H1 (cell line): ENCODE results near the gene PCDH9. TPM values are rescaled to one million over a fixed set of nuclear protein-coding genes. Genes with fewer than 3 reads are reported as not detected.

ENCODE experiments used
- CTCF ChIA-PET: fragments of 300-600 bp; sonication (Branson Sonifier 250); formaldehyde crosslinking; loops from one replicate; lab custom pipeline; 2021; ENCODE audit not compliant: partially characterized antibody; lab: Charles Lee
- POLR2A ChIA-PET: fragments of 300-600 bp; sonication (Branson Sonifier 250); formaldehyde crosslinking; loops from one replicate; lab custom pipeline; 2021; ENCODE audit warnings: inconsistent platforms; ENCODE audit not compliant: partially characterized antibody; lab: Charles Lee
- DNase-seq, 2 experiments: peaks; one replicate each; pipeline versions ENCODE4 v3.0.0 to v3.0.0-alpha.2; 2010 to 2022; ENCODE audit warnings: low spot score in 2 of 2, low read depth in 1 of 2, mixed read lengths in 1 of 2
- FAIRE-seq: peaks from 2 replicates; lab custom pipeline; 2011; peaks lifted over from hg19 to GRCh38; lab: Jason Lieb, UNC
- H2AFZ ChIP-seq: 2 replicates; pipeline ENCODE4 v1.8.1; 2012; ENCODE audit warnings: low read length, inconsistent platforms
- H2AK5ac ChIP-seq: 2 replicates; pipeline ENCODE4 v1.6.1; 2013; ENCODE audit warnings: low read depth, low read length
- H2BK120ac ChIP-seq: replicated peaks from 2 replicates; pipeline ENCODE3; 2013; ENCODE audit warnings: low read depth, low read length, inconsistent platforms
- H2BK12ac ChIP-seq: 2 replicates; pipeline ENCODE4 v1.6.1; 2013; ENCODE audit warnings: low read depth, low read length
- H2BK15ac ChIP-seq: 2 replicates; pipeline ENCODE4 v1.6.1; 2013; ENCODE audit warnings: low read length
- H2BK20ac ChIP-seq: 2 replicates; pipeline ENCODE4 v1.6.1; 2013; ENCODE audit warnings: low read length
- H2BK5ac ChIP-seq: 2 replicates; pipeline ENCODE4 v1.6.1; 2013; ENCODE audit warnings: low read depth, low read length
- H3K14ac ChIP-seq: 2 replicates; pipeline ENCODE4 v1.6.1; 2013; ENCODE audit warnings: inconsistent platforms; ENCODE audit not compliant: insufficient read length
- H3K18ac ChIP-seq: 2 replicates; pipeline ENCODE4 v1.6.1; 2013; ENCODE audit warnings: low read length; ENCODE audit errors: extremely low read depth
- H3K23ac ChIP-seq: 2 replicates; pipeline ENCODE4 v1.6.1; 2013; ENCODE audit warnings: inconsistent platforms; ENCODE audit not compliant: insufficient read length
- H3K23me2 ChIP-seq: 2 replicates; pipeline ENCODE4 v1.6.1; 2013; ENCODE audit warnings: low read depth, low read length
- H3K27ac ChIP-seq: 2 replicates; pipeline ENCODE4 v1.6.1; 2011; ENCODE audit warnings: low read depth, low read length, inconsistent platforms
- H3K27me3 ChIP-seq, 4 experiments: replicated peaks in 1 of 4; 1 replicate in 1 of 4; 2 replicates in 3 of 4; pipeline versions ENCODE4 v1.6.1 to v1.8.1; 2011 to 2013; ENCODE audit warnings: low read length in 3 of 4, mild to moderate bottlenecking in 3 of 4, inconsistent platforms in 2 of 4, mixed read lengths in 2 of 4, moderate library complexity in 1 of 4; ENCODE audit not compliant: control insufficient read depth in 3 of 4, insufficient read depth in 3 of 4; ENCODE audit errors: extremely low read depth in 1 of 4
- H3K36me3 ChIP-seq, 4 experiments: 2 replicates each; pipeline versions ENCODE4 v1.6.1 to v1.8.1; 2011 to 2013; ENCODE audit warnings: mild to moderate bottlenecking in 4 of 4, low read length in 3 of 4, moderate library complexity in 2 of 4, control low read depth in 1 of 4, inconsistent platforms in 1 of 4; ENCODE audit not compliant: insufficient read depth in 4 of 4, control insufficient read depth in 2 of 4
- H3K4ac ChIP-seq: replicated peaks from 2 replicates; pipeline ENCODE3; 2013; ENCODE audit warnings: low read length, low read depth, mixed read lengths, inconsistent platforms; ENCODE audit not compliant: insufficient read length
- H3K4me1 ChIP-seq, 4 experiments: replicated peaks in 1 of 4; 1 replicate in 1 of 4; 2 replicates in 3 of 4; pipeline versions ENCODE4 v1.6.1 to v1.8.1; 2011 to 2013; ENCODE audit warnings: low read length in 3 of 4, inconsistent platforms in 2 of 4, mixed read lengths in 1 of 4; ENCODE audit not compliant: insufficient read depth in 4 of 4, control insufficient read depth in 3 of 4
- H3K4me2 ChIP-seq, 2 experiments: 2 replicates each; pipeline versions ENCODE4 v1.6.1 to v1.8.1; 2011 to 2013; ENCODE audit warnings: low read depth in 2 of 2, low read length in 2 of 2, control low read depth in 1 of 2, inconsistent platforms in 1 of 2, mild to moderate bottlenecking in 1 of 2; ENCODE audit not compliant: insufficient read depth in 1 of 2
- H3K4me3 ChIP-seq, 4 experiments: fragments of 200-600, 300-600 bp in 1 of 4; sonication (generic), shearing (Covaris generic), sonication (Bioruptor Twin) in 1 of 4; 2 replicates each; pipeline versions ENCODE4 v1.5.1 to v1.8.1; 2011 to 2016; ENCODE audit warnings: low read length in 4 of 4, low read depth in 3 of 4, control low read depth in 2 of 4, inconsistent platforms in 2 of 4, mild to moderate bottlenecking in 2 of 4, mixed read lengths in 1 of 4, moderate library complexity in 1 of 4; ENCODE audit not compliant: insufficient read depth in 2 of 4; ENCODE audit errors: extremely low read depth in 1 of 4
- H3K56ac ChIP-seq: replicated peaks from 2 replicates; pipeline ENCODE3; 2013; ENCODE audit warnings: low read depth, mild to moderate bottlenecking, mixed read lengths, low read length, inconsistent platforms; ENCODE audit not compliant: insufficient read length
- H3K79me1 ChIP-seq: 2 replicates; pipeline ENCODE4 v1.6.1; 2013; ENCODE audit warnings: low read depth, low read length, control low read depth
- H3K79me2 ChIP-seq, 2 experiments: 2 replicates each; pipeline versions ENCODE4 v1.6.1 to v1.8.1; 2012 to 2013; ENCODE audit warnings: low read length in 2 of 2, mild to moderate bottlenecking in 2 of 2, inconsistent platforms in 1 of 2; ENCODE audit not compliant: insufficient read depth in 2 of 2, control insufficient read depth in 1 of 2
- H3K9ac ChIP-seq, 4 experiments: replicated peaks in 1 of 4; 1 replicate in 1 of 4; 2 replicates in 3 of 4; pipeline versions ENCODE4 v1.6.1 to v1.8.1; 2011 to 2013; ENCODE audit warnings: low read depth in 3 of 4, low read length in 3 of 4, control low read depth in 2 of 4, mild to moderate bottlenecking in 2 of 4, moderate library complexity in 2 of 4, inconsistent platforms in 1 of 4; ENCODE audit errors: extremely low read depth in 1 of 4
- H3K9me3 ChIP-seq, 2 experiments: 2 replicates each; pipeline versions ENCODE4 v1.6.1 to v1.8.1; 2012 to 2013; ENCODE audit warnings: mild to moderate bottlenecking in 2 of 2, moderate library complexity in 2 of 2, control low read depth in 1 of 2, inconsistent platforms in 1 of 2, low read depth in 1 of 2, low read length in 1 of 2, mixed read lengths in 1 of 2; ENCODE audit not compliant: insufficient read depth in 2 of 2
- H4K20me1 ChIP-seq, 2 experiments: replicated peaks in 1 of 2; 2 replicates each; pipeline versions ENCODE3 to v1.8.1; 2011 to 2013; ENCODE audit warnings: inconsistent platforms in 2 of 2, low read length in 2 of 2, mild to moderate bottlenecking in 1 of 2; ENCODE audit not compliant: insufficient read depth in 2 of 2, control insufficient read depth in 1 of 2
- H4K5ac ChIP-seq: 2 replicates; pipeline ENCODE4 v1.6.1; 2013; ENCODE audit warnings: low read length, low read depth, mixed read lengths, inconsistent platforms; ENCODE audit not compliant: insufficient read length
- H4K8ac ChIP-seq: 2 replicates; pipeline ENCODE4 v1.8.0; 2013; ENCODE audit warnings: mild to moderate bottlenecking, moderate library complexity, low read length, inconsistent platforms; ENCODE audit not compliant: insufficient read depth; ENCODE audit errors: extremely low read depth
- H4K91ac ChIP-seq: replicated peaks from 2 replicates; pipeline ENCODE3; 2013; ENCODE audit warnings: low read length, mixed read lengths, inconsistent platforms; ENCODE audit not compliant: insufficient read length
- BCL11A ChIP-seq, 2 experiments: IDR thresholded peaks; one replicate each; pipeline ENCODE4 v1.6.1; 2011; ENCODE audit warnings: low read depth in 2 of 2, low read length in 2 of 2, mild to moderate bottlenecking in 2 of 2
- GABPA ChIP-seq: IDR thresholded peaks from 2 replicates; pipeline ENCODE4 v1.6.1; 2011; ENCODE audit warnings: mild to moderate bottlenecking, low read length, moderate library complexity, borderline replicate concordance; ENCODE audit not compliant: insufficient read depth
- MAFK ChIP-seq: IDR thresholded peaks from 2 replicates; pipeline ENCODE4 v1.6.1; 2012; ENCODE audit warnings: low read depth, mild to moderate bottlenecking, improper control_type of control experiment, low read length
- POU5F1 ChIP-seq: IDR thresholded peaks from 2 replicates; pipeline ENCODE4 v1.6.1; 2011; ENCODE audit warnings: low read depth, mild to moderate bottlenecking, low read length, moderate library complexity
- RBBP5 ChIP-seq: IDR thresholded peaks from 2 replicates; pipeline ENCODE4 v1.7.1; 2012; ENCODE audit warnings: low read depth, mild to moderate bottlenecking, inconsistent platforms, low read length, moderate library complexity, borderline replicate concordance
- SUZ12 ChIP-seq: fragments of 200-600 bp; sonication (generic); IDR thresholded peaks from 2 replicates; pipeline ENCODE4 v1.6.1; 2012; ENCODE audit warnings: mild to moderate bottlenecking, inconsistent platforms, low read length, moderate library complexity, mixed read lengths
- WGBS, 2 experiments: shearing (Covaris generic) in 1 of 2; methylation state at CpG; one replicate each; pipeline versions ENCODE4 v1.1.6 to v1.1.7; 2013 to 2015; ENCODE audit warnings: low lambda C conversion rate in 2 of 2, mixed read lengths in 2 of 2, inconsistent platforms in 1 of 2, low coverage in 1 of 2, missing lambda C conversion rate in 1 of 2; ENCODE audit not compliant: insufficient replicate concordance in 2 of 2, insufficient coverage in 1 of 2, insufficient read length in 1 of 2; ENCODE audit errors: extremely low coverage in 1 of 2, missing lambda C conversion rate in 1 of 2; 5-methylcytosine and 5-hydroxymethylcytosine counted together
- polyA plus RNA-seq, 7 experiments: library from polyadenylated mRNA; depleted of rRNA in 3 of 7; stranded (reverse) in 5 of 7; unstranded in 2 of 7; fragments of >200 nt in 5 of 7; fragments of 200-250 nt in 2 of 7; gene quantifications; 1 replicate in 5 of 7; 2 replicates in 1 of 7; 4 replicates in 1 of 7; pipeline versions ENCODE4 v1.2.1 to v1.2.3, GENCODE V29; 2011 to 2013; ENCODE audit warnings: missing spikeins in 2 of 7, mixed read lengths in 2 of 7
- total RNA-seq: library from RNA; stranded (reverse); fragmentation: NEBNext Ultra II Directional; extraction: Animal tissue kit (Norgen Biotek cat#: 25700); gene quantifications from 2 replicates; pipeline ENCODE4 v1.2.1, GENCODE V29; 2021

PCDH9 gene
- total and polyA plus RNA-seq, 2 of the 8 experiments (the other 6 are each of a cell fraction or from before 2014, with no cell fraction given), result 0.12 to 0.60 TPM

GRCh38 chr13:67275351-67275960 is 45.3 kb upstream of the PCDH9 start:
- Histone ChIP-seq H3K4me2 (no peak overlapping the region), H4K5ac (no peak overlapping the region), H3K79me1 (no peaks in the 10 kb centered on the region), H2BK120ac (no peak overlapping the region), H4K8ac (no peak overlapping the region), H2BK15ac (no peak overlapping the region), H2BK5ac (no peak overlapping the region), H4K91ac (no peak overlapping the region), H3K18ac (no peak overlapping the region), H2BK12ac (no peak overlapping the region), H3K79me2 (no peaks in the 10 kb centered on the region), H3K56ac (no peak overlapping the region), H3K27me3 (no peaks in the 10 kb centered on the region), H3K4me1 (peaks cover 0 to 5% (median 0%) of the 10 kb centered on the region in 4 experiments; a peak in 1 of 7 replicates), H3K23ac (no peak overlapping the region), H3K4ac (peak overlapping the region; percentile 57), H4K20me1 (no peaks in the 10 kb centered on the region), H3K4me3 (no peak overlapping the region), H3K9me3 (no peaks in the 10 kb centered on the region), H3K36me3 (no peaks in the 10 kb centered on the region), H3K14ac (no peak overlapping the region), H3K9ac (no peak overlapping the region), H3K27ac (no peak overlapping the region), H2AFZ (no peak overlapping the region), H2AK5ac (no peak overlapping the region), H3K23me2 (no peaks in the 10 kb centered on the region), H2BK20ac (no peak overlapping the region)
- TF ChIP-seq GABPA (no peak), SUZ12 (no peak), MAFK (no peak), RBBP5 (no peak), POU5F1 (no peak), BCL11A (IDR thresholded peaks at IDR 0.05; ENCODE audit: low read depth in 2 of 2, low read length in 2 of 2) (no peak)
- FAIRE-seq, result no peak
- ChIA-PET POLR2A (interaction anchor here (1.5 kb wide), 1 partner anchor 16 kb away, joined by 3 read pairs; no protein-coding TSS in a partner anchor), CTCF (interaction anchor here (2.2 kb wide), 1 partner anchor 38 kb away, joined by 10 read pairs; no protein-coding TSS in a partner anchor)
- WGBS, 2 experiments, result 87% methylated on average over 6 of the region's 6 CpGs; no CpG with 5 or more reads in 1 of the 2 experiments
- DNase-seq, result no peak
